LoVo (cell line): ENCODE results near the gene GRHL3.

ENCODE experiments used
- DNase-seq: peaks from one replicate; pipeline ENCODE4 v3.0.0-alpha.2; 2016; ENCODE audit warnings: low spot score

The GRHL3 gene

GRCh38 chr1:24403806-24404205 is 84.6 kb downstream of the GRHL3 start:
- no peak for DNase-seq
